HG03575 (cell line): ENCODE data around the gene MARK4.
"Not testable (repeated sequence)": the region's sequence is repeated elsewhere in the genome, so short reads cannot be mapped to it uniquely, and the experiment has no call there.

Experiments
- ATAC-seq: cut with Tn5 transposase; IDR thresholded peaks from one replicate; pipeline ENCODE4 v1.9.1; 2021; ENCODE audit not compliant: unreplicated experiment, insufficient number of reproducible peaks, low FRiP score; ENCODE audit errors: extremely low read depth

MARK4 gene

DNA sequence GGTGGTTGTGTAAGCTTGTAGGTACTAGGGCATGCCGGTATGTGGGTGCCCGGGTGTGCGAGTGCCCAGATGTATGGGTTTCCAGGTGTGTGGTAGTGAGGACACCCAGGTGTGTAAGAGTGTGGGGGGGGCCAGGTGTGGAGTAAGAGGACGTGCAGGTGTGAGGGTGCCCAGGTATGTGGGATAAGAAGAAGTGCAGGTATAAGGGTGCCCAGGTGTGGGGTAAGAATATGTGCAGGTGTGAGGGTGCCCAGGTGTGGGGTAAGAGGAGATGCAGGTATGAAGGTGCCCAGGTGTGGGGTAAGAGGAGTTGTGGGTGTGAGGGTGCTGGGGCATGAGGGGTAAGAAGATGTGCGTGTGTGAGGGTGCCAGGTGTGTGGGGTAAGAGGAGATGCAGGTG is 14.3 kb downstream of the MARK4 start:
- no peak for ATAC-seq

DNA sequence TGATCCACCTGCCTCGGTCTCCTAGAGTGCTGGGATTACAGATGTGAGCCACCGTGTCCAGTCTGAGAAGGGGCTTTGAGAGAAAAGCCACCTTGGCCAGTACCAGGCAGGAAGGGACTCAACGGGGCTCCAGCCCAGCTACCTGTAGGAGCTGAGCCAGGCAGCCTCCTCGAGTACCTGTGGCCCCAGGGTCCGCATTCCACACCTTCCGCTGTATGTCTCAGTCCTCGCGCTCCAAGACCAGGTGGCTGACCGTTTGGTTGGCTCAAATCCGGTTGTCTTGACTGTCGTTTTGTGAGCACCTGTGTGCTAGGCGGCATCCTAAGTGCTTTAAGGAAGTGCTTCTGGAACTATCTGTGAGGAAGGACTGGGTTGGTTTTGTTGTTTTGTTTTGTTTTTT is 16.2 kb downstream of the MARK4 start:
- no peak for ATAC-seq

DNA sequence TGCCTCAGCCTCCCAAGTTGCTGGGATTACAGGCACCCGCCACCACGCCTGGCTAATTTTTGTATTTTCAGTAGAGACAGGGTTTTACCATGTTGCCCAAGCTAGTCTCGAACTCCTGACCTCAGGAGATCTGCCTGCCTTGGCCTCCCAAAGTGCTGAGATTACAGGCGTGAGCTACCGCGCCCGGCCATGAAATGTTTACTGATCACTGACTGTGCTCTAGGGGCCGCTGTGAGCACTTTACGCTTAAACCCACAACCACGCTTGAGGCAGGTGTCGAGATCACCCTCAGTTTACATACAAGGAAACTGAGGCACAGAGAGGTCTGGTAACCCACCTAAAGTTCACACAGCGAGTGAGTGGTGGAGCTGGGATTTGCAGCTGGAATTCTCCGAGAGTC is 18.9 kb downstream of the MARK4 start:
- ATAC-seq = not testable (repeated sequence)

DNA sequence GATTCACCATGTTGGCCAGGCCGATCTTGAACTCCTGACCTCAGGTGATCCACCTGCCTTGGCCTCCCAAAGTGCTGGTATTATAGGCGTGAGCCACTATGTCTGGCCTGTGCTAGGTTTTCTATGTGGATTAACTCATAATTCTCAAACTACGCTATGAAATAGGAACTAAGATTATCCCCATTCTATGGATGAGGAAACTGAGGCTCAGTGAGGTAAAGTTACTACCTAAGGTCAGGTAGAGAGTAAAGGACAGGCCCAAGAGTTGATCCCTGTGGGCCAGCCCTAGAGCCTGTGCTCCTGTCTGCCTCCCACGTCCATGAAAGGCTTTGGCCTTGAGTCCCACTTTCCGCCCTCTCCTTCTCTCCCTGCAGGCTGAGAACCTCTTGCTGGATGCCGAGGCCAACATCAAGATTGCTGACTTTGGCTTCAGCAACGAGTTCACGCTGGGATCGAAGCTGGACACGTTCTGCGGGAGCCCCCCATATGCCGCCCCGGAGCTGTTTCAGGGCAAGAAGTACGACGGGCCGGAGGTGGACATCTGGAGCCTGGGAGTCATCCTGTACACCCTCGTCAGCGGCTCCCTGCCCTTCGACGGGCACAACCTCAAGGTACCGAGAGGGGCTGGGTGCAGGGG is 20.1 kb downstream of the MARK4 start:
- ATAC-seq = no peak

DNA sequence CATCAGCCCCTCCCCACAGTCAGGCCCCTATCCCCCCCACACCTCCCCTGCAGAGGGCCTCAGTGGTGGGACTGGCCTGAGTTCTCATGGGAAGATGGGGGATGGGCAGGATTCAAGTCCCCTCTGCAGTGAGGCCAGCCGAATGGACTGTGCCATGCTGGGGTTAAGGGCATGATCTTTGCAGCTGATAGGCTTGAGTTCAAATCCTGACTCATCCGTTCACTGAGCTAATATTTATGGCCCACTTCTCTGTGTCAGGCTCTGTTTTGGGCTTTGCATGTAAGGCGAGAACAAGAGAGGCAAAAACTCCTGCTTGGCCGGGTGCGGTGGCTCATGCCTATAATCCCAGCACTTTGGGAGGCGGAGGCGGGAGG is 20.7 kb downstream of the MARK4 start:
- no peak for ATAC-seq

DNA sequence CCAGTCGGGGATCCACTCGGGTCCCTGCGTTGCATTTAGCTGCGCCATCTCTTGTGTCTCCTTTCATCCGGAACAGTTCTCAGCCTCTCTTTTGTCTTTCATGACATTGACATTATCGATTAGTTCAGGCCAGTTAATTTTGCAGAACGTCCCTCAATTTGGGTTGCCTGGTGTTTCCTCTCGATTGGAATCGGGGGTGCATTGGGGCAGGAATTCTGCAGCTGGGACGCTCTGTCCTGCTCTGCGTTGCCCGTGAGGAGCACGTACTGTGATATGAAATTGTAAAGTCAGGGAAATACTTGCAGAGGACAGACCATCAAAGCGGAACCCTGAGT is 22.4 kb downstream of the MARK4 start:
- ATAC-seq = no peak

DNA sequence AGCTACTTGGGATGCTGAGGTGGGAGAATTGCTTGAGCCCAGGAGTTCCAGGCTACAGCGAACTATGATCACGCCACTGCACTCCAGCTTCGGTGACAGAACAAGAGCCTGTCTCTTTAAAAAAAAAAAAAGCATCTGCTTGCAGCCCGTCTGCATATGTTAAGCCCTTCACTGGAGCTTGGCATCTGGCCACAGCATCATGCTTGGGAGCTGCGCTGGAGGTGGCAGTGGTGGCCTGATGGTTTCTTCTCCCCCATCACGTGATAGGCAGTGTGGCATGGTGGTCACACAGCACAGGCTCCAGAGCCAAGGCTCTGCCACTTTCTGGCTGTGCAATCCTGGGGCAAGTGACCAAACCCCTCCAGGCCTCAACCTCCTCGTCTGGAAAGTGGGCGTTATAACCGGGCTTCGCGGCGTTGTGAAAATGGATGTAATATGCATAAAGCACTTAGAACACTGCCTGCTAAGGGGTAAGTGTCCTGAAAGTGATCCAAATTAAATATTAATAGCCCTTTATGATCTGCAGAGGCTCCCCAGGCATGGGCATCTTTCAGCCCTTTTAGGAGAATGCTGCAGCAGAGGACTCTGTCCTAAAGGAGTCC is 24.4 kb downstream of the MARK4 start:
- ATAC-seq = no peak

DNA sequence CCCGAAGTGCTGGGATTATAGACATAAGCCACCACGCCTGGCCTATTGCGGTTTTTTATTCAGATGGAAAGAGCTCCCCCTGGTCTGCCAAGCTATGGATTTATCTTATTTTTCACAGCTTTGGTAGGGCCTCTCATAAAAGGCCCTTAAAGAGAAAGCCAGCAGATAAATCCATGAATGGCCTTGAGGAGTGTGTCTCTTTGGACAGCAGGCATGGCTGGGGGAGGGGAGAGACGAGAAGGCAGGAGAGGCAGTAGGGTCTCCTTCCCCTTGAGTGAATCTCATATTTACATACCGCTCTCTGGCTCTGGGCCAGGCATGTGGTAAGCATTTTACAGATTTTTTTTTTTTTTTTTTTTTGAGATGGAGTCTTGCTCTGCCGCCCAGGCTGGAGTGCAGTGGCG is 25.2 kb downstream of the MARK4 start:
- no peak for ATAC-seq

DNA sequence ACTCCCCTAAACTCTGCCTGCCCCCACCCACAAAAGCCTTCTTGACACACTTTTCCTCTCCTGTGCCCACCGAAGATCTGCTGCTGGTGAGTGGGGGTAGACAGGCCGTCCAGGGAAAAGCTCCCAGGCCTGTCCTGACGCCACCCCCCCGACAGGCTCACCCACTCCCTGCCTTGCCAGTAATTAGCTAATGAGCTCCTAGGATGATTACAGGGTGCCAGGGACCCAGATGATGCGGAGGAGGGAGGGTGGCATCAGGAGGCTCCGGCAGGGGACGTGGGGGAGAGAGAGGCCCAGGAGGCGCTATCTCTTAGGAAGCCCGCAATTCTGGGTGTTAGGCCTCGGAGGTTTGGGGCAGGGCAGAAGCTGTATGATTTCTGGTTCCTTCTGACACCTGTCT is 27.0 kb downstream of the MARK4 start:
- ATAC-seq = no peak

DNA sequence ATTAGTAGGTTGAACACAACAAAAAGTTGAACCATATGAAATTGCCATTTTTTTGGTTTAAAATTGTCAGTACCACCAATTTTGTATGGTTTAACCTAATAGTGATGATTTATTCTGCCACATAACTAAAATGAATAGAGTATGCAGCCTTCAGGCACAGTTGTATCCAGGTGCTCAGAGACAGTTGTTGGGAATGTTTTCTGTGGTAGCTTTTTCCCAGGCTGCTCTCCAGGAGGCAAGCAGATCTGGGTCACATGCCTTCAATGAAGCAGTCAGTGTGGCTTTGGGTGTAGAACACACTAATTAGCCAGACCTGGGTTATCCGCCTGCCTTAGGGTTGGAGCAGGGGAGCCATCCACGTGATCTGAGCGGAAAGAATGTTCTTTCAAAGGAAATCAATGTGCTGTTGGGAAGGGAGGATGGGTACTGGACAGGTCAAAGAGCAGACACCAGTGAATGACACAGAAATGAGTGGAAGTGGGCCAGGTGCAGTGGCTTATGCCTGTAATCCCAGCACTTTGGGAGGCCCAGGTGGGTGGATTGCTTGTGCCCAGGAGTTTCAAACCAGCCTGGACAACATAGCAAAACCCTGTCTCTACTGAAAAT is 28.6 kb downstream of the MARK4 start:
- ATAC-seq = no peak

DNA sequence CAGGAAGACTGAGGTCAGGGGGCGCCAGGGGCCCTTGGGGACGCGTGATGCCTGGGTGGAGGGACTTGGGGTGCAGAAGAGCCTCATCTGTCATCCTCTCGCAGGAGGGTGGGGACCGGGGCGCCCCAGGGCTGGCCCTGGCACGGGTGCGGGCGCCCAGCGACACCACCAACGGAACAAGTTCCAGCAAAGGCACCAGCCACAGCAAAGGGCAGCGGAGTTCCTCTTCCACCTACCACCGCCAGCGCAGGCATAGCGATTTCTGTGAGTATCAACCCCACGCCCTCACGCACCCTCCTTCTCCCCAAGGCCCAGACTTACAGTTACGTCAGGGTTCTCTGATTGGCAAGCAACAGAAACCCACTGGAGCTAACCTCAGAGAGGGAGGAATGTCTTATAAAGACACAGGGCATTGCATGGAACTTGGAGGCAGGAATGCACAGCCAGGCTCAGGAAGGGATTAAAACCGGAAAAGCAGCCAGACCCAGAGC is 29.4 kb downstream of the MARK4 start:
- ATAC-seq = no peak

DNA sequence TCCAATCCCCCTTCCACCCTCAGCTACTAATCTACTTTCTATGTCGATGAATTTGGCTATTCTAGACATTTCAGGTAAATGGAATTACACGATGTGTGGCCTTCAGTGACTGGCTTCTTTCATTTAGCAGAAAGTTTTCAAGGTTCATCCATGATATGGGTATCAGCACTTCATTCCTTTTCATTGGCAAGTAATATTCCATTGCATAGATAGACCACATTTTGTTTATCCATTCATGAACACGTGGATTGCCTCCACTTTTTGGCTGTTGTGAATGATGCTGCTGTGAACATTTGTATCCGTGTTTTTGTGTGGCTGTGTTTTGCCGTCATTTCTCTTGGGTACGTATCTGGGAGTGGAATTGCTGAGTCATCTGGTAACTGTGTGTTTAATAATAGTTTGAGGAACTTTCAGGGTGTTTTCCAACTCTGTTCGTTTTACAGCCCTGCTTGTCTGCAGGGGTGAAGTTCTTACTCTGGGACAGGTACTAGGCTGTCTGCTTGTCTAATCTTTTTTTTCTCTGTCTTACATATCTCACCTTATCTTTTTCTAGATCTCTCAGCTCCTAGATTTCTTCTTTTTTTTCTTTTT is 32.5 kb downstream of the MARK4 start:
- ATAC-seq = no peak

DNA sequence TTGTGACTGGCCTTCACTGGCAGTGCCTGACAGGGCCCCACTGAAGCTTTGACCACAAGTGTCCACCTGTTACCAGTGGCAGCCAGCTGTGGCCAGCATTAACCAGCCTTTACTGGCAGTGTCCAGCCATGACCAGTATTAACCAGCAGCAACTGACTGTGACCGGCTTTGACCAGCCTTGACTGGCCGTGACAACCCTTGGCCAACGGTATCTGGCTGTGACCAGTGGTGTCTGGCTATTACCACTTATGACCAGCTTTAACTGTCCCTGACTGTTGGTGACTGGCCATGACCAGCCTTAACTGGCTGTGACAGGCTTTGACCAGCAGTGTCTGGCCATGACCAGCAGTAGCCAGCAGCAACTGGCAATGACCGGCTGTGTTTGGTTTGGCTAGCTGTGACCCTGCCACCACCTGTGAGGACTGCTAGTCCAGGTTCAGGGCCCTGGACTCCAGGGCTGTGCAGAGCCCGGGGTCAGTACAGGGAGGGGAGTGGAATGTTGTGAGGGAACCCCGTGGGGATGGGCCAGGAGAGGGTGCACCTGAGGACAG is 39.4 kb downstream of the MARK4 start:
- ATAC-seq = no peak

DNA sequence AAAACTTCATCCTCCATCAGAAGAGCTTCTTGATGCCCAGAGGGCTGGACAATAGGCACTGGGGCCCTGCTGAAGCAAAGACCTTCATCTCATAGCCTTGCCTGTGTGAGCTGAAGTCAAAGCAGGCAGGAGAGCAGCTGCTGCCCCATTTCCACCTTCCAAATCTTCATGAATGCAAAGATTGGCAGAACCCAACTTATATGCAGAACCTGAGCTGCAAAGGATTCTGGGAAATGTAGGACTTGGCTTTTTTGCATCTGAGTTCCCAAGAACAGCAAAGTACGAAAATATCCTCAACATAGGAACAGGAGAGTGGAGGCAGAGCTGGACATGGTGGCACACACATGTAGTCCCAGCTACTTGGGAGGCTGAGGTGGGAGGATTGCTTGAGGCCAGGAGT is 40.8 kb downstream of the MARK4 start:
- no peak for ATAC-seq

DNA sequence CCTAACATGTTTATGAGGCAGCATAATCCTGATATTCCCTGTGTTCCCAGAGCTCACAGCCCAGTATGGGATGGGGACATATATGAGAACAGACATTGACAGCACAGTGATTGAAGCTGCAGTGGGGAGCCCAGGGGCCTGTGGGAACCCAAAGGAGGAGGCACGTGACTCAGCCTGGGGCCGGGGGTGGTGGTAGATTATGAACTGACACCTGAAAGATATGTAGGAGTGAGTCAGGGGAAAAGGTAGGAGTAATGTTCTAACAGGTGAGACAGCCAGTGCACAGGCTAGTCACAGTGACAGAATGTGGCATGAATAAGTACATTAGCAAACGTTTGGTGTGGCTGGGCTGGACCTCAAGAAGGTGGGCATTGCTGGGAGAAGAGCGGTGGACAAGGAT is 42.6 kb downstream of the MARK4 start:
- no peak for ATAC-seq

DNA sequence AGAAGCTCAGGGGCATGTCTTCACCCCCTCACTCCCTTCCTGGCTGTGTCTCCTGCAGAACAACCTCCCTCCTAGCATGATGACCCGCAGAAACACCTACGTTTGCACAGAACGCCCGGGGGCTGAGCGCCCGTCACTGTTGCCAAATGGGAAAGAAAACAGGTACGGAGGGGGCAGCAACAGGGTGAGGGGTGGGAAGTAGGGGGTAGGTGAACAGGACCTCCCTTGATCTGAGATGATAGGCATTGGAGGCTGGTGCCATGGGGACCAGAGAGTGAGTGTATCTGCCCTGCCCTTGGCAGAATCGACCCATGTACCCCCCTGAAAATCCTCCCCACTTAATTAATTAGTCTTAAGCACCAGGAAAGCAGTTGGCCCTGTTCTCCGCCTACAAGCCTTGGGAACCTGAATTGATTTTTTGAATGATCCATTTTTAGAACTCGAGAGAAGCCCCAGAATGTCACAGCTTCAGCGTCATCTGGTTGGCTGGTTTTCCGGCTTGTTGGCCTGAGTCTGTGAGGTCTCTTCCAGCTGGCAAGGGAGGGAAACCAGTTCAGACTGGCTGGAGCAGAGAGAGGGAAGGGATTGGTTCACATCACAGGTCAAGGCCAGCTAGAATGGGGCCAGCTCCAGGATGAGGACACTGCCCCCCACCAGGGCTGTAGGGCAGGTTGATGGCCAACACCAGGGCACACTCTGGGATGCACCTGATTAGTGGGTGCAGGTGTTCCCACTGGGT is 43.4 kb downstream of the MARK4 start:
- ATAC-seq = no peak

DNA sequence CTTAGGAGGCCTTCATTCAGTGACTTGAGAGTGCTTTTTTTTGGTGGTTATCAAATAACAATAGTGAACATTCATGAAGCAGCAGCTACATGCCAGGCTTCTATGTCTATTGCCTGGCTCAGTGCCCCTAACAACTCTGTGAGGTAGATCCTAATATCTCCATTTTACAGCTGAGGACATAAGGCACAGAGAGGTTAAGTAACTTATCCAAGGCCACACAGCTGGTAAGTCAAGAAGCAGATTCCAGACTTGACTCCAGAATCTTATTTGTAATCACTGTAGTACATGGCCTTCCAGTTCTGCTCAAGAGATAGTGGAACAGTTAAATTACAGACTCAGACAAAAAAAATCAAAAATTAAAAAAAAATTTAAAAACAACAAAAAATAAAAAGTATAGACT is 44.8 kb downstream of the MARK4 start:
- ATAC-seq = no peak

DNA sequence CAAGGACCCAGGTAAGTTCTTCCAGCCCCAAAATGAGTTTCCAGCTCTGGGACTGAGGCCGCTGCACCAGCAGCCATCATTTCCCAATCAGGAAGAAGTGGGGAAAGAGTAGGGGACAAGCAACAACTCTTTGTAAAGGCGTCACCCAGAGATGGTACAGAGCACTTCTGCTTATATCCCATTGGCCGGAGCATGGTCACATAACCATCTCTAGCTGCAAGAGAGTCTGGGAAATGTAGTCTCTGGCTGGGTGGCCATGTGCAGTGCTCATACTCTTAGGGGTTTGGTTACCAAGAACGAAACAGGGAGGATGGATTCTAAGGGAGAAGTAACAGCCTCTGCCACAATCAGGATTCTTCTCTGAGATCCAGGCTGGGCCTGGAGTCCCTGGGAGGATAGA is 45.3 kb downstream of the MARK4 start:
- no peak for ATAC-seq

DNA sequence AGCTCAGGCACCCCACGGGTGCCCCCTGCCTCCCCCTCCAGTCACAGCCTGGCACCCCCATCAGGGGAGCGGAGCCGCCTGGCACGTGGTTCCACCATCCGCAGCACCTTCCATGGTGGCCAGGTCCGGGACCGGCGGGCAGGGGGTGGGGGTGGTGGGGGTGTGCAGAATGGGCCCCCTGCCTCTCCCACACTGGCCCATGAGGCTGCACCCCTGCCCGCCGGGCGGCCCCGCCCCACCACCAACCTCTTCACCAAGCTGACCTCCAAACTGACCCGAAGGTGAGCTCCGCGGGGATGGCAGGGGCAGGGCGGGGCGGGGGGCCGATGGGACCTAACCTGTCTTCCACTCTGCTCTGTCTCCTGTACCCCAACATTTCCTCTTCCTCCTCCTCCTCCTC is 46.6 kb downstream of the MARK4 start:
- no peak for ATAC-seq

DNA sequence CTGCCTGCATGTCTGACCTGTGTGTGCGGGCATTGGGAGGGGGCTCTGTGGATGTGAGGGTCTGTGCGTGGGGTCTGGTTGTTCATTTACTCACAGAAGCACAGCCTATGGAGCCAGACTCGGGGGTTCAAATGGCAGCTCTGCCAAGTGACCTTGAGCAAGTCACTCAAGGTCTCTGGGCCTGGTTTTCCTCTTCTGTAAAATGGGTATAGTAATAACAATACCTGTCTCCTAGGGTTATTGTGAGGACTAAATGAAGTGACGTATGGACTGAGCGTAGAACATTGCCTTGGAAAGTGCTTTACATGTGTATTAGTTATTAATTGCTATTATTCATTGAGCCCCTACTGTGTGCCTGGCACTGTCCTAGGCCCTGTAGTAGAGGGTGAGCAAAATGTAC is 47.2 kb downstream of the MARK4 start:
- no peak for ATAC-seq
